ENCODE results near the gene DEFB116. TPM values are rescaled to one million over a fixed set of nuclear protein-coding genes. Genes with fewer than 3 reads are reported as not detected.
"Not testable (repeated sequence)": the region's sequence is repeated elsewhere in the genome, so short reads cannot be mapped to it uniquely, and the experiment has no call there.

Gene DEFB116
- not detected in 2 replicates for total RNA-seq

GRCh38 chr20:31308535-31309162, at the start of gene DEFB116:
Gene DEFB116 (minus strand): TSS chr20:31308585. CDS start chr20:31308585, 0 bp downstream.
- intact Hi-C loops (cut with micrococcal nuclease): no loop called here

GRCh38 chr20:31355981-31356380, 47.6 kb upstream of the DEFB116 start:
- intact Hi-C loops (cut with micrococcal nuclease): no loop called here

GRCh38 chr20:31341470-31341869, 33.1 kb upstream of the DEFB116 start:
- intact Hi-C loops (cut with micrococcal nuclease): no loop called here

GRCh38 chr20:31330893-31331292, 22.5 kb upstream of the DEFB116 start:
- intact Hi-C loops (cut with micrococcal nuclease): no loop called here

- intact Hi-C loops (cut with micrococcal nuclease): no loop called here
Measured at GRCh38 chr20:31322504-31322903, 14.1 kb upstream of the DEFB116 start.

GRCh38 chr20:31284964-31285363, 23.4 kb downstream of the DEFB116 start:
- intact Hi-C loops (cut with micrococcal nuclease): not testable (repeated sequence)

GRCh38 chr20:31278178-31278577, 30.2 kb downstream of the DEFB116 start:
- intact Hi-C loops (cut with micrococcal nuclease): no loop called here

GRCh38 chr20:31274441-31274840, 33.9 kb downstream of the DEFB116 start:
- intact Hi-C loops (cut with micrococcal nuclease): no loop called here

- intact Hi-C loops (cut with micrococcal nuclease): no loop called here
Measured at GRCh38 chr20:31260326-31260932, 48.0 kb downstream of the DEFB116 start.

GRCh38 chr20:31257364-31257763, 51.0 kb downstream of the DEFB116 start, which contains the start of gene DEFB115:
Gene DEFB115 (plus strand): TSS chr20:31257664. CDS start chr20:31257664, 0 bp downstream.
- intact Hi-C loops (cut with micrococcal nuclease): no loop called here

GRCh38 chr20:31256959-31257358, 51.4 kb downstream of the DEFB116 start:
- intact Hi-C loops (cut with micrococcal nuclease): no loop called here

Other genes starting within 250 kb of the DEFB116 start
- gene DEFB115, start 50.9 kb downstream of the DEFB116 start, total RNA-seq: not detected in 2 replicates
- not detected in 2 replicates for gene DEFB118, start 60.0 kb upstream of the DEFB116 start, total RNA-seq
- not detected in 2 replicates for gene DEFB119, start 82.0 kb upstream of the DEFB116 start, total RNA-seq
- not detected in 2 replicates for gene DEFB121, start 97.6 kb upstream of the DEFB116 start, total RNA-seq
- not detected in 2 replicates for gene DEFB123, start 132.0 kb upstream of the DEFB116 start, total RNA-seq
- gene DEFB124, start 166.5 kb upstream of the DEFB116 start, total RNA-seq: not detected in 2 replicates
- not detected in 2 replicates for gene REM1, start 166.7 kb upstream of the DEFB116 start, total RNA-seq
- 203 and 223 TPM in 2 replicates for gene HM13, start 205.9 kb upstream of the DEFB116 start, total RNA-seq

All from T-helper 1 cell treated with Interleukin-12 subunit alpha and Interleukin-12 subunit beta and Interleukin-4 antibody, amounts not matched to agents 30 ng/mL and 1 ng/mL, for 36 hours (primary cell).